Heart left ventricle (tissue), 13 donors: ENCODE results near the gene FLNB.

Source experiments
- POLR2A ChIP-seq, 2 donors: fragments of 450-650 bp; IDR thresholded peaks; one replicate each; pipeline ENCODE4 v1.6.1; 2017; ENCODE audit warnings: antibody characterized with exemption in 2 of 2, mild to moderate bottlenecking in 2 of 2, moderate library complexity in 2 of 2
- TF ChIP-seq, protein P1 (sequence below), 12 donors: fragments of 200-600 bp; sonication (generic) in 4 of 12; IDR thresholded peaks; one replicate each; pipeline versions ENCODE4 v1.5.0 to v1.8.0; 2018 to 2022; ENCODE audit warnings: antibody characterized with exemption in 12 of 12, mild to moderate bottlenecking in 5 of 12
- donor health status: ischemic (EF 13 %, LVEDD 7.1; RV severe dilation, severe dysfunction).
- donor health status: DM: no; HTN: yes; CAD: no.
- donor health status: DM: no; HTN: no; CAD: no.
- donor health status: ischemic (EF 25% LVEDD 6.9; RV normal size, moderate dysfunction).
- donor health status: ischemic (EF 25% LVEDD 5.7; RV mildly dilated, moderate dysfunction).
- donor health status: ischemic (EF 35%, LVEDD 5.7; RV mildly dilated, moderate dysfunction).
- donor health status: nonischemic (EF 11% LVEDD 7.7; RV severe dilation, severe dysfunction).
- donor health status: DM: yes; HTN: yes; CAD: no.
- donor health status: PGD.
- donor health status: ischemic (EF 29% LVEDD 5.4; RV normal size, mild dysfunction).
- donor health status: nonischemic (EF 23%, LVEDD 6.1; RV moderate dilation, normal function).

GRCh38 chr3:58200121-58200709, 192.0 kb downstream of the FLNB start:
- no peak for TF ChIP-seq POLR2A (IDR thresholded peaks at IDR 0.05)
- TF ChIP-seq, protein P1, sequence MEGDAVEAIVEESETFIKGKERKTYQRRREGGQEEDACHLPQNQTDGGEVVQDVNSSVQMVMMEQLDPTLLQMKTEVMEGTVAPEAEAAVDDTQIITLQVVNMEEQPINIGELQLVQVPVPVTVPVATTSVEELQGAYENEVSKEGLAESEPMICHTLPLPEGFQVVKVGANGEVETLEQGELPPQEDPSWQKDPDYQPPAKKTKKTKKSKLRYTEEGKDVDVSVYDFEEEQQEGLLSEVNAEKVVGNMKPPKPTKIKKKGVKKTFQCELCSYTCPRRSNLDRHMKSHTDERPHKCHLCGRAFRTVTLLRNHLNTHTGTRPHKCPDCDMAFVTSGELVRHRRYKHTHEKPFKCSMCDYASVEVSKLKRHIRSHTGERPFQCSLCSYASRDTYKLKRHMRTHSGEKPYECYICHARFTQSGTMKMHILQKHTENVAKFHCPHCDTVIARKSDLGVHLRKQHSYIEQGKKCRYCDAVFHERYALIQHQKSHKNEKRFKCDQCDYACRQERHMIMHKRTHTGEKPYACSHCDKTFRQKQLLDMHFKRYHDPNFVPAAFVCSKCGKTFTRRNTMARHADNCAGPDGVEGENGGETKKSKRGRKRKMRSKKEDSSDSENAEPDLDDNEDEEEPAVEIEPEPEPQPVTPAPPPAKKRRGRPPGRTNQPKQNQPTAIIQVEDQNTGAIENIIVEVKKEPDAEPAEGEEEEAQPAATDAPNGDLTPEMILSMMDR (IDR thresholded peaks at IDR 0.05) = no peak
